ENCODE data around the gene LRRC15. TPM values are rescaled to one million over a fixed set of nuclear protein-coding genes. Genes with fewer than 3 reads are reported as not detected.
A peak's percentile ranks its signal among the peaks of the same experiment; 100 is the strongest.

Gene LRRC15
- total RNA-seq, 2 donors from 2014 or later = 1.1 TPM; not detected in 1

DNA sequence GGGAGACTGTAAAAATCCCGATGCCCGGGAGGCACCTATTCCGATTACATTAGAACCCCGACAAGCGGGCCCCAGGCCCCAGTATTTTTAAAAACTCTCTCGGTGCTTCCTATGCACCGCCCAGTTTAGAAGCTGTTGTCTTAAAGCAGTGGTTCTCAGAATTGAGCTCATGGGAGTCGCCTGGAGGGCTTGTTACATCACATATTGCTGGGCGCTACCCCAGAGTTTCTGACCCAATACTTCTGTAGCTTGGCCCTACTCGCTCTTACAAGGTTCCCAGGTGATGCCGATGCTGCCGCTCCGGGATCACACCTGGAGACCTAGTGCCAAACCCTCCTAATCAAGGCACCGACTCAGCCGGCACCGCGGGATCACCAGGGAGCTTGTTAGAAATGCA, 53.6 kb downstream of the LRRC15 start:
- no peaks in the 10 kb centered on the region for H3K9me3 ChIP-seq
- peak overlapping the region; percentile 33 to 57 for H3K27ac ChIP-seq
- DNase-seq (ENCODE audit: low spot score) = no peak
- WGBS = 31% methylated on average over 17 of the region's 17 CpGs
- H3K4me3 ChIP-seq = peak overlapping the region in 1 of 2 donors; percentile 40
- intact Hi-C loops (cut with DNase I) = loop anchor here (1.0 to 5.0 kb wide), 3 partner anchors 177 to 649 kb away; no protein-coding TSS in a partner anchor
- no peaks in the 10 kb centered on the region for H3K36me3 ChIP-seq
- no peaks in the 10 kb centered on the region for H3K4me1 ChIP-seq (replicated peaks)
- TF ChIP-seq, protein P1, sequence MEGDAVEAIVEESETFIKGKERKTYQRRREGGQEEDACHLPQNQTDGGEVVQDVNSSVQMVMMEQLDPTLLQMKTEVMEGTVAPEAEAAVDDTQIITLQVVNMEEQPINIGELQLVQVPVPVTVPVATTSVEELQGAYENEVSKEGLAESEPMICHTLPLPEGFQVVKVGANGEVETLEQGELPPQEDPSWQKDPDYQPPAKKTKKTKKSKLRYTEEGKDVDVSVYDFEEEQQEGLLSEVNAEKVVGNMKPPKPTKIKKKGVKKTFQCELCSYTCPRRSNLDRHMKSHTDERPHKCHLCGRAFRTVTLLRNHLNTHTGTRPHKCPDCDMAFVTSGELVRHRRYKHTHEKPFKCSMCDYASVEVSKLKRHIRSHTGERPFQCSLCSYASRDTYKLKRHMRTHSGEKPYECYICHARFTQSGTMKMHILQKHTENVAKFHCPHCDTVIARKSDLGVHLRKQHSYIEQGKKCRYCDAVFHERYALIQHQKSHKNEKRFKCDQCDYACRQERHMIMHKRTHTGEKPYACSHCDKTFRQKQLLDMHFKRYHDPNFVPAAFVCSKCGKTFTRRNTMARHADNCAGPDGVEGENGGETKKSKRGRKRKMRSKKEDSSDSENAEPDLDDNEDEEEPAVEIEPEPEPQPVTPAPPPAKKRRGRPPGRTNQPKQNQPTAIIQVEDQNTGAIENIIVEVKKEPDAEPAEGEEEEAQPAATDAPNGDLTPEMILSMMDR (IDR thresholded peaks at IDR 0.05) = no peak
- TF ChIP-seq POLR2AphosphoS5 (IDR thresholded peaks at IDR 0.05) = no peak
- no peak for TF ChIP-seq POLR2A (IDR thresholded peaks at IDR 0.05)
- no peaks in the 10 kb centered on the region for H3K27me3 ChIP-seq (replicated peaks; ENCODE audit: insufficient read depth)

GRCh38 chr3:194315088-194315964, 54.2 kb downstream of the LRRC15 start:
- DNase-seq (ENCODE audit: low spot score) = peak; percentile 72
- Histone ChIP-seq H3K4me1 (replicated peaks) (no peaks in the 10 kb centered on the region), H3K9me3 (no peaks in the 10 kb centered on the region), H3K27ac (peak overlapping the region; percentile 33 to 57), H3K4me3 (peak overlapping the region; percentile 31 to 40), H3K36me3 (no peaks in the 10 kb centered on the region), H3K27me3 (replicated peaks; ENCODE audit: insufficient read depth) (no peaks in the 10 kb centered on the region)
- TF ChIP-seq POLR2A (IDR thresholded peaks at IDR 0.05) = peak; percentile 28
- peak; percentile 44 for TF ChIP-seq POLR2AphosphoS5 (IDR thresholded peaks at IDR 0.05)
- TF ChIP-seq, protein P1 (IDR thresholded peaks at IDR 0.05) = peak; percentile 80 to 96 (median 96)
- intact Hi-C loops (cut with DNase I) = loop anchor here (1.0 to 5.0 kb wide), 3 partner anchors 177 to 648 kb away; no protein-coding TSS in a partner anchor
- WGBS = 3% methylated on average over 47 of the region's 54 CpGs

- no peaks in the 10 kb centered on the region for H3K9me3 ChIP-seq
- no peaks in the 10 kb centered on the region for H3K4me1 ChIP-seq (replicated peaks)
- WGBS = 89% methylated on average over 13 of the region's 13 CpGs
- H3K27ac ChIP-seq = peak overlapping the region; percentile 33 to 57
- no peak overlapping the region for H3K4me3 ChIP-seq
- no peaks in the 10 kb centered on the region for H3K27me3 ChIP-seq (replicated peaks; ENCODE audit: insufficient read depth)
- DNase-seq (ENCODE audit: low spot score) = no peak
- H3K36me3 ChIP-seq = no peaks in the 10 kb centered on the region
- TF ChIP-seq POLR2AphosphoS5 (IDR thresholded peaks at IDR 0.05) (no peak), POLR2A (IDR thresholded peaks at IDR 0.05) (no peak)
- TF ChIP-seq, protein P1 (IDR thresholded peaks at IDR 0.05) = no peak
- intact Hi-C loops (cut with DNase I) = loop anchor here (1.0 to 5.0 kb wide), 5 partner anchors 42 to 647 kb away; no protein-coding TSS in a partner anchor
These were observed 55.0 kb downstream of the LRRC15 start for GRCh38 chr3:194314388-194315068.

DNA sequence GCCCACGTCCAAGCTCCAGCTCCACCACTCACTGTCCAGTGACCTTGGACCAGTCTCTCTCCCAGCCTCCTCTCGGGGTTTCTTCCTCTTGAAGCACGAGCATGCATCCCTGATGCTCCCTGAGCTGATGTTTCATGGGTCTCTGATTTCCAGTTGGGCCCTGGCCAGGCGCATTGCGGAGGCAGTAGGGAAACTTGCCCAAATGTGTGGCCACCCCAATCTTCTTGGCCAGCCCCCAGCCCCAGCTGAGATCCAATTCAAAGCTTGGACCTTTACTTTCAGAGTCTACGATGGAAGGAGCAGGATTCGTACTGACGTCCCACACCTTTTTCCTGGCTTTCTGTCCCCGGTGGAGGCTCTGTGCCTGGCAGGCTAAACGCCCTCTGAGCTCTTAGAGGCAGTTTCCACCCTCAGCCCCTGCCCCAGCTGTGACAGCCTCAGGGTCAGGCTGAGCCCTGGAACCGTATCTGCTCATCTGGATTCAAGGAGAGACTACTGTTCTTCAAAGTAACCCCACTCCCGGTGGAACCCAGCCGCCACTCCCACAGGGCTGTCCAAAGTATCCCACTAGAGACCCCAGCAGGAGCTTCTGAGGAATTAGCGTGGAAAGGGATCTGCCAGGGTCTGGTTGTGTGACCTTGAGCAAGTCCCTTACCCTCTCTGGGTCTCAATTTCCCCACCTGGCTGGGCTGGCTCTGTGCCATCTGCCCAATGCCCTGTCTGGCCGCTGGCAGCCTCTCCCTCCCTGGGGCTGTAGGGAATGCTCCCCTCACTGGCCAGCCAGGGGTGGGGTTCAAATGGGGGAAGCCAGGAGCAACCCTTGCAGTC, 55.8 kb downstream of the LRRC15 start:
- no peaks in the 10 kb centered on the region for H3K9me3 ChIP-seq
- no peak for DNase-seq (ENCODE audit: low spot score)
- H3K27ac ChIP-seq = peak overlapping the region in 1 of 2 donors; percentile 39
- no peak overlapping the region for H3K4me3 ChIP-seq
- intact Hi-C loops (cut with DNase I) = loop anchor here (2.0 to 5.0 kb wide), 4 partner anchors 41 to 311 kb away; no protein-coding TSS in a partner anchor
- TF ChIP-seq, protein P1 (IDR thresholded peaks at IDR 0.05) = no peak
- no peak for TF ChIP-seq POLR2A (IDR thresholded peaks at IDR 0.05)
- no peak for TF ChIP-seq POLR2AphosphoS5 (IDR thresholded peaks at IDR 0.05)
- no peaks in the 10 kb centered on the region for H3K27me3 ChIP-seq (replicated peaks; ENCODE audit: insufficient read depth)
- H3K36me3 ChIP-seq = no peaks in the 10 kb centered on the region
- H3K4me1 ChIP-seq (replicated peaks) = no peaks in the 10 kb centered on the region
- 38% methylated on average over 15 of the region's 15 CpGs for WGBS
